ENCODE measurements around the gene MPZL2.

MPZL2 gene

DNA sequence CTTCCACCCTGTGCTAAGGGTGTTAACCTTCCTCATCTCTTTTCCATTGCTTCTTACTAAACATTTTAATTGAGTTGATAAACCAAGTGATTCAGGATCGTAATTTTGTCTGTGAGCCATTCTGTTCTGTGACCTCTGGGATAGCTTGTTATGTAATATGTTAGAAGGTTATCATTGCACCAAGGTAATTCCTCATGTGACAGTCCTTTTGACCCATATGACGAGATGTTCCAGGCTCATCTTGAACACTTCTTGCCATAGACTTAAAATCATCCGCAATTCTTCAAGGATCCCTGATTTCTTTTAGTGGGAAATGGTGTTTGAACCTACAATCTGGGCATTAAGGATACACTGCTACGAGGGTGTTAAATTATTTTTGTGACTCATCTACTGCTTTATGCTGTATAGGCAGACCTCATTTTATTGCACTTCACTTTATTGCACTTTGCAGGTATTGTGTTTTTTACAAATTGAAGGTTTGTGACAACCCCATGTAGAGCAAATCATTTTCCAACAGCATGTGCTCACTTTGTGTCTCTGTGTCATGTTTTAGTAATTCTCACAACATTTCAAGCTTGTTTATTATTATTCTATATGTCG, 19.0 kb upstream of the MPZL2 start:
- H3K27me3 ChIP-seq: peaks cover 0 to 3% of the 10 kb centered on the region in 2 donors
- no peaks in the 10 kb centered on the region for H3K9me3 ChIP-seq
- no peak for DNase-seq
- TF ChIP-seq, protein P1, sequence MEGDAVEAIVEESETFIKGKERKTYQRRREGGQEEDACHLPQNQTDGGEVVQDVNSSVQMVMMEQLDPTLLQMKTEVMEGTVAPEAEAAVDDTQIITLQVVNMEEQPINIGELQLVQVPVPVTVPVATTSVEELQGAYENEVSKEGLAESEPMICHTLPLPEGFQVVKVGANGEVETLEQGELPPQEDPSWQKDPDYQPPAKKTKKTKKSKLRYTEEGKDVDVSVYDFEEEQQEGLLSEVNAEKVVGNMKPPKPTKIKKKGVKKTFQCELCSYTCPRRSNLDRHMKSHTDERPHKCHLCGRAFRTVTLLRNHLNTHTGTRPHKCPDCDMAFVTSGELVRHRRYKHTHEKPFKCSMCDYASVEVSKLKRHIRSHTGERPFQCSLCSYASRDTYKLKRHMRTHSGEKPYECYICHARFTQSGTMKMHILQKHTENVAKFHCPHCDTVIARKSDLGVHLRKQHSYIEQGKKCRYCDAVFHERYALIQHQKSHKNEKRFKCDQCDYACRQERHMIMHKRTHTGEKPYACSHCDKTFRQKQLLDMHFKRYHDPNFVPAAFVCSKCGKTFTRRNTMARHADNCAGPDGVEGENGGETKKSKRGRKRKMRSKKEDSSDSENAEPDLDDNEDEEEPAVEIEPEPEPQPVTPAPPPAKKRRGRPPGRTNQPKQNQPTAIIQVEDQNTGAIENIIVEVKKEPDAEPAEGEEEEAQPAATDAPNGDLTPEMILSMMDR (IDR thresholded peaks at IDR 0.05): no peak
- no peak overlapping the region for H3K4me3 ChIP-seq
- H3K4me1 ChIP-seq: no peaks in the 10 kb centered on the region
- H3K36me3 ChIP-seq: no peaks in the 10 kb centered on the region
- no peak overlapping the region for H3K27ac ChIP-seq
- intact Hi-C loops (cut with DNase I; ENCODE audit: low total_unique reads): no loop called here

DNA sequence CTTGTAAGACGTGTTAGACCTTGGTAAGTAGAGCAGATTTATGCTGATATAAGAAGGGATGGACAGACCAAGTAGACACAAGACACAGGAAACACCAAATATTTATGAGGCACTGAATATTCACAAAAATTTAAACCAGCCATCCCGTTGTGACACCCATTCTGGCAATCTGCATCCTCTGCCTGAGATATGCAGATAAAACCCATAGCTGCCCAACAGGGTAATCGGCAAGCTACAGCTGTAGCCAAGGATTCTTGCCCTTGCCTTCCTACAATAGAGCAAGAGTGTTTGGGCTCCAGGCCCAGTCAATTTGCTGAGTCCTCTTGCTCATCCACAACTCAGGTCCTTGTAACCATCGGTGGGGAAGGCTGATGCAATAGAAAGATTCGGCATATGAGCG, 18.5 kb upstream of the MPZL2 start:
- TF ChIP-seq, protein P1 (IDR thresholded peaks at IDR 0.05): no peak
- H3K4me3 ChIP-seq: no peak overlapping the region
- H3K36me3 ChIP-seq: no peaks in the 10 kb centered on the region
- H3K4me1 ChIP-seq: no peaks in the 10 kb centered on the region
- H3K27me3 ChIP-seq: peaks cover 0 to 3% of the 10 kb centered on the region in 2 donors
- no peak for DNase-seq
- no peaks in the 10 kb centered on the region for H3K9me3 ChIP-seq
- intact Hi-C loops (cut with DNase I; ENCODE audit: low total_unique reads): no loop called here
- no peak overlapping the region for H3K27ac ChIP-seq

DNA sequence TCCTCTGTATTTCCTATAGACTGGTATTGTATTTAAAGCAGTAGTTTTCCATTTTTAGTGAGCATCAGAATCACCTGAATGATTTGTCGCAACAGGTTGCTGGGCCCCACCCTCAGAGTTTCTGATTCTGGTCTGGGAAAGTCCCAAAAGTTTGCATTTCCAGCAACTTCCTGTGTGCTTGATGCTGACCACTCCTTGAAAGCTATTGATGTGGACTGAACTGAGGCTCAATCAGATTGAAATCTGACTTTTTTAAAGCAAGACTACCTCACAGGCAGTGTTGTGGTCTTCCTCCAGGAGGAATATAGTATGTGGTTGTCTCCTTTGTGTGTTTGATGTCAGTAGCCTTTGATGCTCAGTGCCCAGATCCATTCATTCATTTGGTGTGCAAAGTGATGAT, 17.2 kb upstream of the MPZL2 start:
- intact Hi-C loops (cut with DNase I; ENCODE audit: low total_unique reads): no loop called here
- Histone ChIP-seq H3K36me3 (no peaks in the 10 kb centered on the region), H3K4me1 (no peaks in the 10 kb centered on the region), H3K4me3 (no peak overlapping the region), H3K27me3 (peaks cover 0 to 3% of the 10 kb centered on the region in 2 donors), H3K9me3 (no peaks in the 10 kb centered on the region), H3K27ac (no peak overlapping the region)
- no peak for DNase-seq
- TF ChIP-seq, protein P1 (IDR thresholded peaks at IDR 0.05): no peak

DNA sequence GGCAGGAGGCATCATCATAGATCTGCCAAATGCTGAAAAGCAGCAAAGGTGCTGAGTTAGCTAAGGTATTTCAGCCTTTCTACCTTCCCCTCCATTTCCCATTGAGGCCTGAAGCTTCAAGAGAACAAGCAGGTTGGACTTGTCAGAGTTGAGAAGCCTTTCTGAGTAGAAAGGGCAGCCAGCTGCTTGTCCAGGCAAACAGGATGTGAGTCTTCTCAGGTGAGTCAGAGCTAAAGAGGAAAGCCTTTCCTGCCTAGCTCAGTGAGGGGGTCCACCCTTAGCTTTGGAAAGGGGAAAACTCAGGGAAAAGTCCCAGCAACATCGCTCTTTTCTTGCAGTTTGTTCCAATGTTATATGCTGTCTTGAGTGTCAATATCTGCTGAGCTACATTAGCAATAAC, 13.2 kb upstream of the MPZL2 start:
- H3K9me3 ChIP-seq: no peaks in the 10 kb centered on the region
- H3K27ac ChIP-seq: no peak overlapping the region
- DNase-seq: no peak

DNA sequence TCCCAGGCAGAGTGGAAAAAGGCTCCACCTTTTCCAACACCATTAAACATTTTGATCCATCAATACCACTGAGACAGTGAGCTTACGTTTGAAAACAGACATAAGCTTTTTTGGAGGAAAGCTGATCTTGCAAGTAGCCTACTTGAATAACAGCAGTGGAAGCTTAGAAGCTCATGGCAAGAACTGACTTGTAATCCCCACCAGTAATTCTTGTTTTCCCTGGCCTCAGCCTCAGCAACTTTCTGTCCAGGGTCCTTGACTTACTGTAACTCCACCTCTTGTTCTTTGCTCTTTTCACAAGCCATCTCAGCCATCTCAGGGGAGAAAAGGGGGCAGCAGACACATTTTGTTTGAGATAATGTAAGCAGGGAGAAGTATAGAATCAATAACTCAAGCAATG, 12.3 kb upstream of the MPZL2 start:
- TF ChIP-seq, protein P1 (IDR thresholded peaks at IDR 0.05): no peak
- intact Hi-C loops (cut with DNase I; ENCODE audit: low total_unique reads): no loop called here
- Histone ChIP-seq H3K36me3 (no peaks in the 10 kb centered on the region), H3K4me3 (no peak overlapping the region), H3K27me3 (peaks cover 0 to 8% of the 10 kb centered on the region in 2 donors), H3K4me1 (no peaks in the 10 kb centered on the region), H3K27ac (no peak overlapping the region), H3K9me3 (no peaks in the 10 kb centered on the region)
- DNase-seq: no peak

More for the DNA sequence above, 13.2 kb upstream of the MPZL2 start:
- intact Hi-C loops (cut with DNase I; ENCODE audit: low total_unique reads): no loop called here
- Histone ChIP-seq H3K36me3 (no peaks in the 10 kb centered on the region), H3K4me1 (no peaks in the 10 kb centered on the region), H3K27me3 (peaks cover 0 to 8% of the 10 kb centered on the region in 2 donors), H3K4me3 (no peak overlapping the region)
- TF ChIP-seq, protein P1 (IDR thresholded peaks at IDR 0.05): no peak

DNA sequence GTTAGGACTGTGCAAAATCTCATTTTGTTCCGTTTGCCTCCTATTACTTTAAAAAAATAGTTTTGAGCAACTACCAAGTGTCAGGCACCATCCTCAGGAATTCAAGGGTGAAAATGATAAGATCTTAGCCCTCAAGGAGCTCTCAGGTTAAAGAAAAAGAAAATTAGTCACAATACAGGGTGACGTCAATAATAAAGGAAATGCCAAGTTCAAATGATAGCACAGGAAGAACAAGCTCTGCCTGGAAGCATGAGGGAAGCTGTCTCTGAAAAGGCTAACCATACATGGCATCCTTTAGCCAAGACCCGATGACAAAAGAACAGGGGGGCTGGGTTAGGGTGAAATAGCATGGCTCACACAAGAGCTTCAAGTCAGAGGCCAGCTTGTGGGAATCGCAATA, 11.1 kb upstream of the MPZL2 start:
- no peaks in the 10 kb centered on the region for H3K9me3 ChIP-seq
- H3K4me1 ChIP-seq: no peaks in the 10 kb centered on the region
- H3K27ac ChIP-seq: no peak overlapping the region
- no peak overlapping the region for H3K4me3 ChIP-seq
- intact Hi-C loops (cut with DNase I; ENCODE audit: low total_unique reads): no loop called here
- TF ChIP-seq, protein P1 (IDR thresholded peaks at IDR 0.05): no peak
- H3K27me3 ChIP-seq: peaks cover 0 to 8% of the 10 kb centered on the region in 2 donors
- H3K36me3 ChIP-seq: no peaks in the 10 kb centered on the region
- no peak for DNase-seq
